ENCODE results near the gene GPR15.

DNA sequence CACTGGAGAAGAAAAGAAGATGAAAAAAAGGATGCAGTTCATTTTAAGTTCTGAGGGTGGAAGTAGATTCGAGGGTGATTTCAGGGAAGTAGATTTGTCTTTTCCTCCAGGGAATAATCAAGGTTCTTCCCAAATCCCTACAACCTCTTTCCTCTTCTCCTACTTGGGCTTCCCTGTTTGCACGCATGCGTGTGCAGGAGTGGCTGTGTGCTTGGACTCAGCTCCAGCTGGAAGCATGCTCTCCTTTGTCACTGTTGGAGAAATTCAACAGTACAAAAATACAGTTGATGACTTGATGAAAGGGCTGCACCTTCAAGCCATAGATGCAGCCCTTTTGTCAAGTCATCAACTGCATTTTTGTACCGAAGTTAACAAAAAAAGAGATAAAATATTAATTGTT, 30.5 kb upstream of the GPR15 start:
- TF ChIP-seq, protein P1, sequence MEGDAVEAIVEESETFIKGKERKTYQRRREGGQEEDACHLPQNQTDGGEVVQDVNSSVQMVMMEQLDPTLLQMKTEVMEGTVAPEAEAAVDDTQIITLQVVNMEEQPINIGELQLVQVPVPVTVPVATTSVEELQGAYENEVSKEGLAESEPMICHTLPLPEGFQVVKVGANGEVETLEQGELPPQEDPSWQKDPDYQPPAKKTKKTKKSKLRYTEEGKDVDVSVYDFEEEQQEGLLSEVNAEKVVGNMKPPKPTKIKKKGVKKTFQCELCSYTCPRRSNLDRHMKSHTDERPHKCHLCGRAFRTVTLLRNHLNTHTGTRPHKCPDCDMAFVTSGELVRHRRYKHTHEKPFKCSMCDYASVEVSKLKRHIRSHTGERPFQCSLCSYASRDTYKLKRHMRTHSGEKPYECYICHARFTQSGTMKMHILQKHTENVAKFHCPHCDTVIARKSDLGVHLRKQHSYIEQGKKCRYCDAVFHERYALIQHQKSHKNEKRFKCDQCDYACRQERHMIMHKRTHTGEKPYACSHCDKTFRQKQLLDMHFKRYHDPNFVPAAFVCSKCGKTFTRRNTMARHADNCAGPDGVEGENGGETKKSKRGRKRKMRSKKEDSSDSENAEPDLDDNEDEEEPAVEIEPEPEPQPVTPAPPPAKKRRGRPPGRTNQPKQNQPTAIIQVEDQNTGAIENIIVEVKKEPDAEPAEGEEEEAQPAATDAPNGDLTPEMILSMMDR (IDR thresholded peaks at IDR 0.05; ENCODE audit: low read depth, low read length): no peak
- no peak for TF ChIP-seq POLR2A (IDR thresholded peaks at IDR 0.05; ENCODE audit: extremely low read depth, insufficient read length)
- TF ChIP-seq, protein P2, sequence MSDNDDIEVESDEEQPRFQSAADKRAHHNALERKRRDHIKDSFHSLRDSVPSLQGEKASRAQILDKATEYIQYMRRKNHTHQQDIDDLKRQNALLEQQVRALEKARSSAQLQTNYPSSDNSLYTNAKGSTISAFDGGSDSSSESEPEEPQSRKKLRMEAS (IDR thresholded peaks at IDR 0.05; ENCODE audit: low read depth, low read length): no peak
